ENCODE data around the gene ART5. TPM values are rescaled to one million over a fixed set of nuclear protein-coding genes. Genes with fewer than 3 reads are reported as not detected.

Gene ART5
- total RNA-seq, 5 donors from 2014 or later (not counting 1 experiment from before 2014, with no cell fraction given): not detected

DNA sequence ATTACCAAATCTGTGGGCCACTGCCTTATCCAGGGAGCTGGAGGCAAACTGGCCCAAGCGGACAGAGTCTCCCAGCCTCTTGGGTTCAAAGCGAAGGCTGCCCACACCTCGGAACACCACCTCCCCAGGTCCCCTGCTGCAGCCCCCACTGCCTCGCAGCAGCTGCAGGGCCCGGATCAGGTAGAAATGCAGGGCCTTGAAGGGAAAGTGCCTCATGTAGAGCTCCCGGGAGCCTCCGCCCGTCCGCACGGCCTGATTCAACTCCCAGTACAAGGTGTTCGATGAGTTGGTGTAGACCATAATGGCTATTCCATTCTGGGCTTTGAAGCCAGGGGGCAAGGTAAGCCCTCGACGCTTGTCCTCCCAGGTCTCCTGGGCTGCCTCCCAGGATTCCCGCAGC is 2.0 kb downstream of the ART5 start:
- no peak for DNase-seq
- no peaks in the 10 kb centered on the region for H3K36me3 Mint-ChIP-seq
- H3K4me1 Mint-ChIP-seq: peaks cover 9 to 12% (median 10%) of the 10 kb centered on the region in 3 donors
- no peak overlapping the region for H3K4me3 Mint-ChIP-seq
- no peaks in the 10 kb centered on the region for H3K9me3 Mint-ChIP-seq
- ChIA-PET POLR2A (interaction anchor here in 1 of 2 donors (0.6 kb wide), 1 partner anchor 217 kb away, joined by 3 read pairs; no protein-coding TSS in a partner anchor), CTCF (no interaction called here)
- ATAC-seq (replicated peaks in 1 of 4): no peak
- WGBS (ENCODE audit: insufficient coverage): 96% methylated on average over 13 of the region's 14 CpGs
- Histone ChIP-seq H3K4me3 (ENCODE audit: control insufficient read depth in 1 of 2, extremely low read depth in 1 of 2, low read length in 1 of 2) (no peak overlapping the region), H3K36me3 (ENCODE audit: control insufficient read depth in 2 of 2, extremely low read depth in 1 of 2, insufficient read depth in 1 of 2, low read length in 1 of 2) (no peaks in the 10 kb centered on the region), H3K27me3 (replicated peaks in 1 of 2; ENCODE audit: control insufficient read depth in 2 of 2, extremely low read depth in 1 of 2, insufficient read depth in 2 of 2, low read length in 1 of 2) (peaks cover 6 to 58% of the 10 kb centered on the region in 2 experiments), H3K4me1 (ENCODE audit: control insufficient read depth in 1 of 2, extremely low read depth in 1 of 2, insufficient read depth in 2 of 2, low read length in 2 of 2) (peaks cover 0 to 15% of the 10 kb centered on the region in 2 experiments), H3K27ac (ENCODE audit: low read length) (no peak overlapping the region), H3K9me3 (no peaks in the 10 kb centered on the region)
- no peak overlapping the region for H3K27ac Mint-ChIP-seq
- peaks cover 8 to 12% of the 10 kb centered on the region in 2 donors for H3K27me3 Mint-ChIP-seq

DNA sequence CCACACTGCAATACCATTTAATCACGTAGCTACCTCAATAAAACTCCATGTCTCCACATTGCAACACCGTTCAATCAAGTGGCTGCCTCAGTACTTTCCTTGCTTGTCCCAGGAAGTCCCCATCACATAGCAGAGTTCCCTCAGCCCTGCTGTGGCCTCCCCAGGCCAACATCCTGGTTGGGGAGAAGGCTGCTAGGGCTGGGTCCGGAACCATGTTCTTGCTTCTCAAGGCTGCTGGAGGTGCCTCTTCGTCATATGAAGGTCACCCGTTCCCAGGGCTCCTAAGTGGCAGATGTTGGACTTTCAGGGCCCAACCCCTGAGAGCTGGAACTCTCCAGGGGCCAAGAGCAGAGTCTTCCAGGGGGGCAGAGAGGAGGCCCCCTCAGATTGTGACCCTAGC is 3.3 kb downstream of the ART5 start:
- ChIA-PET CTCF (no interaction called here), POLR2A (no interaction called here)
- Histone ChIP-seq H3K27me3 (replicated peaks in 1 of 2; ENCODE audit: control insufficient read depth in 2 of 2, extremely low read depth in 1 of 2, insufficient read depth in 2 of 2, low read length in 1 of 2) (peaks cover 3 to 47% of the 10 kb centered on the region in 2 experiments), H3K4me1 (ENCODE audit: control insufficient read depth in 1 of 2, extremely low read depth in 1 of 2, insufficient read depth in 2 of 2, low read length in 2 of 2) (peaks cover 0 to 15% of the 10 kb centered on the region in 2 experiments), H3K4me3 (ENCODE audit: control insufficient read depth in 1 of 2, extremely low read depth in 1 of 2, low read length in 1 of 2) (no peak overlapping the region), H3K27ac (ENCODE audit: low read length) (no peak overlapping the region), H3K36me3 (ENCODE audit: control insufficient read depth in 2 of 2, extremely low read depth in 1 of 2, insufficient read depth in 1 of 2, low read length in 1 of 2) (no peaks in the 10 kb centered on the region), H3K9me3 (no peaks in the 10 kb centered on the region)
- H3K4me3 Mint-ChIP-seq: no peak overlapping the region
- H3K4me1 Mint-ChIP-seq: peaks cover 9 to 12% (median 10%) of the 10 kb centered on the region in 3 donors
- DNase-seq: no peak
- WGBS (ENCODE audit: insufficient coverage): 80% methylated on average over 5 of the region's 5 CpGs
- H3K27me3 Mint-ChIP-seq: peaks cover 0 to 3% of the 10 kb centered on the region in 2 donors
- H3K9me3 Mint-ChIP-seq: no peaks in the 10 kb centered on the region
- ATAC-seq (replicated peaks in 1 of 4): no peak
- H3K27ac Mint-ChIP-seq: no peak overlapping the region
- no peaks in the 10 kb centered on the region for H3K36me3 Mint-ChIP-seq

DNA sequence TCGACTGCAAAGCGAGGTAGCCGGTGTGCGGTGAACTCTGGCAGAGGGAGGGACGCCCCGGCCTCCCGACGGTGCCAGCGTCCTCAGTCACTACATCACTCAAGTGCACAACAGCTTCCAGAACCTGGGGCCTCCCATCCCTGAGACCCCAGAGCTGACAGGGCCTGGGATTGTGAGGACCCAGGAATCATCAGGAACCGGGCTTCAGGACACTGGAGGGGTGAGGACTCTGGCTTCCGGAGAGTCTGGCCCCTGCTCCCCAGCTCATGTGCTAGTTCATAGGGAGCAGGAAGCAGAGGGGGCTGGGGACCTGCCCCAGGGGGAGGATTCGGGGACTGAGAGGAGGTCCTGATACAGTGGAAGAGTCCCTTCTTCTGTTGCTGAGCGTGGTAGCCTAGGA is 4.6 kb downstream of the ART5 start:
- Mint-ChIP-seq H3K4me3 (no peak overlapping the region), H3K36me3 (no peaks in the 10 kb centered on the region), H3K9me3 (no peaks in the 10 kb centered on the region), H3K4me1 (peaks cover 3 to 6% (median 5%) of the 10 kb centered on the region in 3 donors), H3K27ac (no peak overlapping the region), H3K27me3 (peaks cover 0 to 3% of the 10 kb centered on the region in 2 donors)
- ChIA-PET POLR2A (no interaction called here), CTCF (no interaction called here)
- Histone ChIP-seq H3K4me1 (ENCODE audit: control insufficient read depth in 1 of 2, extremely low read depth in 1 of 2, insufficient read depth in 2 of 2, low read length in 2 of 2) (peaks cover 0 to 7% of the 10 kb centered on the region in 2 experiments), H3K36me3 (ENCODE audit: control insufficient read depth in 2 of 2, extremely low read depth in 1 of 2, insufficient read depth in 1 of 2, low read length in 1 of 2) (no peaks in the 10 kb centered on the region), H3K27ac (ENCODE audit: low read length) (no peak overlapping the region), H3K4me3 (ENCODE audit: control insufficient read depth in 1 of 2, extremely low read depth in 1 of 2, low read length in 1 of 2) (no peak overlapping the region), H3K9me3 (no peaks in the 10 kb centered on the region), H3K27me3 (replicated peaks in 1 of 2; ENCODE audit: control insufficient read depth in 2 of 2, extremely low read depth in 1 of 2, insufficient read depth in 2 of 2, low read length in 1 of 2) (peaks cover 0 to 34% of the 10 kb centered on the region in 2 experiments)
- DNase-seq: no peak
- no peak for ATAC-seq (replicated peaks in 1 of 4)
- 83% methylated on average over 6 of the region's 13 CpGs for WGBS (ENCODE audit: insufficient coverage)

DNA sequence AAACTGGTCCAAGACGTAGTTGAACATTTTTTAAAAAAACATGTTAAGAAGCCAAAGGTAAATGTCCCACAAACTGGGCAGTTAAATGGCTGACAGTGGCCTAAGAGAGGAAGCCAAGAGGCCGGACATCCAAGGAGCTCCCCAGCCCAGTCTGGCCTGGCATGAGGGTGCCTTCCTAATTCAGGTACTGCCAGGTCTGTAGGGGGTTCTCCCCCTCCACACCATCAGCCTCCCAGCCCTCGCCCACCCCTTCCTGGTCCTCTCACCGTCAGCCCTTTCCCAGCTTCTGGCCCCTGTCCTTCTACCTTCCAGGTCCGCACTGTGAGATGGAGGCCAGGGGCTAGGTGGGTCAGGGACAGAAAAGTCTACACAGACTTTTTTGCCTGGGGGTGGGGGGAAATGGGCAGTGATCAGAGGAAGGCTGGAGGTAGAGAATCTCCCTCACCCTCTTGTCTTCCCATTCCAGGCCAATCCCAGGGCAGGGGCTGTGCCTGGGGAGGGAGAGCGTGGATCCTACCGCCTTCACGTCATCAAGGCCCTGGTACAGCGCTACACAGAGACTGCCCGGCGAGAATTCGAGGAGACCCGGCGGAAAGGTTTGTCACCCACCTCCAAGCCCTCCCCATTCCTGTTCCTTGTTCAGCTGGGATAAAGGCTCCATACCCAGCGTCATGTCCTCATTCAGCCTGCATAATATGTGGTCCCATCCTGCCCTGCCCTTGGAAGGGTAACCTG is 6.0 kb downstream of the ART5 start:
- CTCF ChIA-PET: no interaction called here
- no peaks in the 10 kb centered on the region for H3K9me3 Mint-ChIP-seq
- no peaks in the 10 kb centered on the region for H3K4me1 Mint-ChIP-seq
- ATAC-seq (replicated peaks in 1 of 4): no peak
- Histone ChIP-seq H3K36me3 (ENCODE audit: control insufficient read depth in 2 of 2, extremely low read depth in 1 of 2, insufficient read depth in 1 of 2, low read length in 1 of 2) (no peaks in the 10 kb centered on the region), H3K27me3 (replicated peaks in 1 of 2; ENCODE audit: control insufficient read depth in 2 of 2, extremely low read depth in 1 of 2, insufficient read depth in 2 of 2, low read length in 1 of 2) (peaks cover 0 to 24% of the 10 kb centered on the region in 2 experiments), H3K4me3 (ENCODE audit: control insufficient read depth in 1 of 2, extremely low read depth in 1 of 2, low read length in 1 of 2) (no peak overlapping the region), H3K4me1 (ENCODE audit: control insufficient read depth in 1 of 2, extremely low read depth in 1 of 2, insufficient read depth in 2 of 2, low read length in 2 of 2) (no peaks in the 10 kb centered on the region), H3K9me3 (no peaks in the 10 kb centered on the region), H3K27ac (ENCODE audit: low read length) (no peak overlapping the region)
- H3K36me3 Mint-ChIP-seq: no peaks in the 10 kb centered on the region
- H3K27me3 Mint-ChIP-seq: no peaks in the 10 kb centered on the region
- H3K27ac Mint-ChIP-seq: no peak overlapping the region
- H3K4me3 Mint-ChIP-seq: no peak overlapping the region
- no peak for DNase-seq
- WGBS (ENCODE audit: insufficient coverage): 76% methylated on average over 11 of the region's 15 CpGs
- POLR2A ChIA-PET: no interaction called here

DNA sequence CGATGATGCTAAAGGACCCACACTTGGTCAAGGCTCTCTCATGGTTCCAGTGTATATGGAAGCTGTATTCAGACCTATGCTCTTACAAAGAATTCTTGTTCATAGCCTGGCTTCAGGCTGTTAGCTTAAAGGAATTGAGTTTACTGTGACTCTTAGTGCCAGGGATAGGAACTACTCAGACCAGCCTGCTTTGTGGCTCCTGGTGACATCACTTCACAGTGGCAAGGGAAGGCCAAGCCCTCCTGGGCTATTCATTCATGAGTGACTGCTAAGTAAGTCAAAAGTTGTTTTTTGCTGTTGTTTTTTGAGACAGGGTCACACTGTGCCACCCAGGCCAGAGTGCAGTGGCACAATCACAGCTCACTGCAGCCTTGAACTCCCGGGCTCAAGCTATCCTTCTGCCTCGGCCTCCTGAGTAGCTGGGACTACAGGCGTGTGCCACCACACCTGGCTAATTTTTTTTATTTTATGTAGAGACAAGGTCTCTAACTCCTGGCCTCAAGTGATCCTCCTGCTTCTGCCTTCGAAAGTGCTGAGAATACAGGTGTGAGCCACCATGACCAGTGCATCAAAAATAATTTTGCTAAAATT is 9.6 kb downstream of the ART5 start:
- no peak overlapping the region for H3K27ac ChIP-seq (ENCODE audit: low read length)
- no peaks in the 10 kb centered on the region for H3K36me3 ChIP-seq (ENCODE audit: control insufficient read depth in 2 of 2, extremely low read depth in 1 of 2, insufficient read depth in 1 of 2, low read length in 1 of 2)
- POLR2A ChIA-PET: no interaction called here
- Mint-ChIP-seq H3K36me3 (no peaks in the 10 kb centered on the region), H3K4me1 (no peaks in the 10 kb centered on the region), H3K4me3 (no peak overlapping the region), H3K27me3 (no peaks in the 10 kb centered on the region), H3K27ac (no peak overlapping the region), H3K9me3 (no peaks in the 10 kb centered on the region)
- no peaks in the 10 kb centered on the region for H3K9me3 ChIP-seq
- WGBS (ENCODE audit: insufficient coverage): 78% methylated on average over 3 of the region's 5 CpGs
- H3K4me3 ChIP-seq (ENCODE audit: control insufficient read depth in 1 of 2, extremely low read depth in 1 of 2, low read length in 1 of 2): no peak overlapping the region
- no peaks in the 10 kb centered on the region for H3K4me1 ChIP-seq (ENCODE audit: control insufficient read depth in 1 of 2, extremely low read depth in 1 of 2, insufficient read depth in 2 of 2, low read length in 2 of 2)
- ATAC-seq (replicated peaks in 1 of 4) (no peak), DNase-seq (no peak)
- CTCF ChIA-PET: no interaction called here
- H3K27me3 ChIP-seq (replicated peaks in 1 of 2; ENCODE audit: control insufficient read depth in 2 of 2, extremely low read depth in 1 of 2, insufficient read depth in 2 of 2, low read length in 1 of 2): peaks cover 0 to 8% of the 10 kb centered on the region in 2 experiments

DNA sequence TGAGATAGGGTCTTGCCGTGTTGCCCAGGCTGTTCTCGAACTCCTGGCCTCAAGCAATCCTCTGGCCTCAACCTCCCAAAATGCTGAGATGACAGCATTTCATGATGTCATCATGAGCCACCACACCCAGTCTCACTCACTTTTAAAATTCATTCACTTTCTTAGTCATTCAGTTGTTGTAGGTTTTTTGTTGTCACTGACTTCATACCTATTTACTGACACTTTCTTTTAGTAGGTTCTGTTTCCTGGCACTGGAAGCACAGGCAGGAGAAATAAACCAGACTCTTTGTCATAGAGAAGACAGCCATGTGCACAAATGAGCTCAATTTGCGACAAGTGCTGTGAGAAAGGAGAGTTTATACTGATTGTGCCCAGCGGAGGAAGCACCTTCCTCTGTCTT is 10.5 kb downstream of the ART5 start:
- peaks cover 1 to 7% (median 5%) of the 10 kb centered on the region in 3 donors for H3K4me1 Mint-ChIP-seq
- ATAC-seq (replicated peaks in 1 of 4) (no peak), DNase-seq (no peak)
- no peak overlapping the region for H3K27ac ChIP-seq (ENCODE audit: low read length)
- H3K9me3 ChIP-seq: no peaks in the 10 kb centered on the region
- ChIA-PET CTCF (no interaction called here), POLR2A (no interaction called here)
- no peaks in the 10 kb centered on the region for H3K36me3 Mint-ChIP-seq
- H3K4me3 ChIP-seq (ENCODE audit: control insufficient read depth in 1 of 2, extremely low read depth in 1 of 2, low read length in 1 of 2): no peak overlapping the region
- no peak overlapping the region for H3K27ac Mint-ChIP-seq
- 90% methylated on average over 2 of the region's 4 CpGs for WGBS (ENCODE audit: insufficient coverage)
- H3K4me3 Mint-ChIP-seq: no peak overlapping the region
- H3K9me3 Mint-ChIP-seq: no peaks in the 10 kb centered on the region
- H3K36me3 ChIP-seq (ENCODE audit: control insufficient read depth in 2 of 2, extremely low read depth in 1 of 2, insufficient read depth in 1 of 2, low read length in 1 of 2): no peaks in the 10 kb centered on the region
- H3K27me3 ChIP-seq (replicated peaks in 1 of 2; ENCODE audit: control insufficient read depth in 2 of 2, extremely low read depth in 1 of 2, insufficient read depth in 2 of 2, low read length in 1 of 2): peaks cover 0 to under 1% of the 10 kb centered on the region in 2 experiments
- peaks cover 0 to 2% of the 10 kb centered on the region in 2 experiments for H3K4me1 ChIP-seq (ENCODE audit: control insufficient read depth in 1 of 2, extremely low read depth in 1 of 2, insufficient read depth in 2 of 2, low read length in 2 of 2)
- peaks cover 0 to 4% of the 10 kb centered on the region in 2 donors for H3K27me3 Mint-ChIP-seq

Data from T-cell (primary cell).